Adrenal gland (tissue), 19 donors: Measurements from ENCODE around the gene LGI2. TPM values are rescaled to one million over a fixed set of nuclear protein-coding genes. Genes with fewer than 3 reads are reported as not detected.

ENCODE experiments used
- DNase-seq, 7 donors: peaks; one replicate each; pipeline ENCODE4 v3.0.0-alpha.2; 2019 to 2020
- H3K27ac ChIP-seq, 5 donors: fragments of 200-600 bp; sonication (generic) in 4 of 5; 1 replicate in 3 of 5; 2 replicates in 2 of 5; pipeline versions ENCODE4 v1.5.1 to v1.8.0; 2016 to 2020; ENCODE audit warnings: mild to moderate bottlenecking in 1 of 5
- H3K27me3 ChIP-seq: fragments of 200-600 bp; 2 replicates; pipeline ENCODE4 v1.8.0; 2021
- H3K36me3 ChIP-seq, 2 donors: fragments of 200-600 bp; replicated peaks in 1 of 2; 1 replicate in 1 of 2; 2 replicates in 1 of 2; pipeline versions ENCODE4 v1.5.1 to v1.8.0; 2018 to 2022
- H3K4me1 ChIP-seq, 2 donors: fragments of 200-600 bp; replicated peaks in 1 of 2; 1 replicate in 1 of 2; 2 replicates in 1 of 2; pipeline versions ENCODE4 v1.5.1 to v1.8.0; 2018 to 2021
- H3K4me3 ChIP-seq, 4 donors: fragments of 200-600 bp; sonication (generic) in 3 of 4; one replicate each; pipeline ENCODE4 v1.5.1; 2016 to 2018
- H3K9me3 ChIP-seq, 3 donors: fragments of 200-600 bp; sonication (generic) in 1 of 3; replicated peaks in 1 of 3; 1 replicate in 2 of 3; 2 replicates in 1 of 3; pipeline versions ENCODE4 v1.5.1 to v1.8.0; 2016 to 2021
- CTCF ChIP-seq, 6 experiments: fragments of 450-650 bp in 4 of 6; fragments of 200-600 bp in 2 of 6; sonication (generic) in 1 of 6; IDR thresholded peaks; 1 replicate in 5 of 6; 2 replicates in 1 of 6; pipeline versions ENCODE4 v1.5.1 to v1.8.0; 2016 to 2021; ENCODE audit warnings: antibody characterized with exemption in 6 of 6, mild to moderate bottlenecking in 2 of 6, moderate library complexity in 1 of 6
- POLR2A ChIP-seq, 2 donors: fragments of 450-650 bp; IDR thresholded peaks; one replicate each; pipeline ENCODE4 v1.6.1; 2017; ENCODE audit warnings: antibody characterized with exemption in 2 of 2, mild to moderate bottlenecking in 2 of 2, moderate library complexity in 1 of 2
- WGBS, 4 donors: extraction: QIAGEN DNeasy Blood & Tissue Kit in 2 of 4; methylation state at CpG; one replicate each; pipeline versions ENCODE4 v1.1.5 to v1.1.7; 2013 to 2017; 5-methylcytosine and 5-hydroxymethylcytosine counted together
- intact Hi-C, 2 donors: fragments of 100-400 bp; cut with DNase I; formaldehyde crosslinking; loops; one replicate each; pipeline versions ENCODE4 v1.14.1 to v1.15.0; 2022 to 2023
- long read RNA-seq, 10 donors: library from polyadenylated mRNA in 3 of 10; unstranded in 2 of 10; stranded (forward) in 1 of 10; transcript quantifications; one replicate each; pipeline ENCODE4 v2.0.0 and lab custom pipeline, GENCODE V29; 2021 to 2026
- polyA plus RNA-seq, 3 donors: library from polyadenylated mRNA; stranded (reverse); fragments of 200-250 nt in 2 of 3; fragments of 350-450 nt in 1 of 3; fragmentation: Illumina TruSeq in 1 of 3; extraction: RNeasy Lipid Tissue Mini Kit (QIAGEN cat#74804) in 1 of 3; gene quantifications; one replicate each; pipeline ENCODE4 v1.2.3, GENCODE V29; 2013 to 2014
- total RNA-seq, 9 donors: library from RNA; depleted of rRNA in 4 of 9; stranded (reverse); fragments of >200 nt in 4 of 9; fragments of 120-200 nt in 1 of 9; fragmentation: NEBNext Ultra II Directional in 1 of 9; extraction: Animal tissue kit (Norgen Biotek cat#: 25700) in 1 of 9; gene quantifications; one replicate each; pipeline versions ENCODE4 v1.1.0 to v1.2.4, GENCODE V29; 2013 to 2023
- donor health status: healthy with polysubstance abuse.
- donor health status: Bipolar disorder and iron deficiency.
- donor health status: DM: yes; HTN: yes; CAD: no.
- donor health status: DM: no; HTN: no; CAD: no.
- donor health status: DM: no; HTN: no; CAD: no.
- donor health status: DM: yes; HTN: yes; CAD: no.

LGI2 gene
- total RNA-seq (1 to 10 TPM in 7 of 9 donors, under 1 TPM in 2; 0.06 to 4.9 (median 2.7) TPM), polyA plus RNA-seq (1 to 10 TPM in 1 of 3 donors, under 1 TPM in 2; 0.24 to 1.7 (median 0.44) TPM)
- long read RNA-seq, donor 1: 0 reads
- long read RNA-seq, donor 2: 0 reads
- long read RNA-seq, donor 3: 0 reads
- long read RNA-seq, donor 4: 0 reads
- long read RNA-seq, donor 5, full-length matches to known transcripts: 1 of 1 reads
- long read RNA-seq, donor 5, partial matches to known transcripts: 0 of 1 reads
- long read RNA-seq, donor 5, other reads (novel, unspliced or antisense): 0 of 1 reads
- long read RNA-seq, donor 6: 0 reads
- long read RNA-seq, donor 7: 0 reads
- long read RNA-seq, donor 8: 0 reads
- long read RNA-seq, donor 9: 0 reads
- long read RNA-seq, donor 10: 0 reads

DNA sequence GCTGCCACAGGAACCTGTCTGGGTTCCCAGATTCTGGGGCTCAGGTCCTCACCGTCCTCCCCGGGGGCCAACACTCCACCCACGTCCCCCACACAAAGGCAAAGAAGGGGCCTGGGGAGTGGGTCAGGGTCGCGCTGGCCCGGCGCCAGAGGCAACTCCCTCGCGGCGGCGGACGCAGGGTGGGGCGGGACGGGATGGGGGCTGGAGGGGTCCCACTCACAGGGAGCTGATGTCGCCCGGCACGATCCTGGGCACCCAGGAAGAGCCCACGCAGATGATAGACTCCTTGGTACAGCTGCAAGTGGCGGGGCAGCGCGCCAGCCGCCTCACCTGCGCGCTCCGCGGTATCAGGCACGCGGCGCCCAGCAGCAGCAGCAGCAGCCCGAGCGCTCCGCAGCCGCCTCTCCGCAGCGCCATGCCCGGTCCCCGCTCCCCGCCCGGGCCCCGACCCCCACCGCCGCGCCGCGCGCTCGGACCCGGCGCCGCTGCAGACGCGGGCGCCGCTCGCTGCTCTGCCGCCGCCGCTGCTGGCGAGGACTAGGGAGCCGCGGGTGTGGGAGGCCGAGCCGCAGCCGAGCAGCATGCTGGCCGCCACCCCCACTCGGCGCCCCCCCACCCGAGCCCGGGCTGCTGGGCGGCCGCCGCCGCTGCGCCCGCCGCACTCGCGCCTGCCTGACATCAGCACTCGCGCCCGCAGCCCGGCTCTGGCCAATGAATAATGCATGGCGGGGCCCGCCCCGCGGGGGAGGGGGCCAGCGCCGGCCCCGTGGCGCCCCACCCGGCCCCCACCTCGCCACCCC is at the start of gene LGI2:
Gene LGI2 (minus strand): TSS at position 670 of the 800 bp plus-strand sequence. CDS start 253 bp downstream, at position 417.
- Histone ChIP-seq H3K4me3 (peak within 1 kb of the TSS in 2 of 4 donors; percentile 20 to 67), H3K27me3 (peaks cover 25% of the 10 kb centered on the region), H3K36me3 (no peaks in the 10 kb centered on the region), H3K9me3 (no peaks in the 10 kb centered on the region), H3K4me1 (peaks cover 7 to 8% of the 10 kb centered on the region in 2 donors), H3K27ac (no peak within 1 kb of the TSS)
- intact Hi-C loops: no loop called here
- 0 to 1% (median 1%) methylated on average over 12 to 92 of the region's 92 CpGs; no CpG with 5 or more reads in 1 of the 4 donors for WGBS, 4 donors
- TF ChIP-seq CTCF (IDR thresholded peaks at IDR 0.05) (no peak), POLR2A (IDR thresholded peaks at IDR 0.05) (no peak)
- peak in 4 of 7 donors; percentile 20 to 37 (median 29) for DNase-seq

- Histone ChIP-seq H3K27me3 (no peaks in the 10 kb centered on the region), H3K27ac (no peak overlapping the region), H3K4me3 (no peak overlapping the region), H3K4me1 (no peaks in the 10 kb centered on the region), H3K9me3 (no peaks in the 10 kb centered on the region), H3K36me3 (no peaks in the 10 kb centered on the region)
- no peak for DNase-seq
- intact Hi-C loops: no loop called here
- TF ChIP-seq POLR2A (IDR thresholded peaks at IDR 0.05): no peak
- TF ChIP-seq CTCF (IDR thresholded peaks at IDR 0.05): no peak
- WGBS, 4 donors: 77 to 94% (median 83%) methylated on average over 4 of the region's 4 CpGs
These were observed 47.8 kb upstream of the LGI2 start for GRCh38 chr4:25078523-25078922.

GRCh38 chr4:25076625-25077398 is 46.1 kb upstream of the LGI2 start:
- Histone ChIP-seq H3K4me1 (no peaks in the 10 kb centered on the region), H3K36me3 (no peaks in the 10 kb centered on the region), H3K4me3 (no peak overlapping the region), H3K27ac (no peak overlapping the region), H3K9me3 (no peaks in the 10 kb centered on the region), H3K27me3 (no peaks in the 10 kb centered on the region)
- no peak for DNase-seq
- WGBS, 4 donors: 52 to 66% (median 59%) methylated on average over 3 of the region's 3 CpGs
- intact Hi-C loops: no loop called here
- no peak for TF ChIP-seq CTCF (IDR thresholded peaks at IDR 0.05)
- TF ChIP-seq POLR2A (IDR thresholded peaks at IDR 0.05): no peak

- H3K4me1 ChIP-seq: no peaks in the 10 kb centered on the region
- H3K4me3 ChIP-seq: no peak overlapping the region
- H3K36me3 ChIP-seq: no peaks in the 10 kb centered on the region
- no peak for TF ChIP-seq CTCF (IDR thresholded peaks at IDR 0.05)
- TF ChIP-seq POLR2A (IDR thresholded peaks at IDR 0.05): no peak
- 69 to 81% (median 76%) methylated on average over 4 of the region's 4 CpGs for WGBS, 4 donors
- DNase-seq: no peak
- no peaks in the 10 kb centered on the region for H3K9me3 ChIP-seq
- no peaks in the 10 kb centered on the region for H3K27me3 ChIP-seq
- H3K27ac ChIP-seq: no peak overlapping the region
- intact Hi-C loops: no loop called here
These were observed 45.1 kb upstream of the LGI2 start for GRCh38 chr4:25075851-25076250.
